HG02840 (cell line): Measurements from ENCODE around the gene ELK3.

Experiments
- ATAC-seq: cut with Tn5 transposase; IDR thresholded peaks from one replicate; pipeline ENCODE4 v1.9.1; 2021; ENCODE audit warnings: mild to moderate bottlenecking, moderate library complexity, moderate number of reproducible peaks; ENCODE audit not compliant: unreplicated experiment, low FRiP score

ELK3 gene

DNA sequence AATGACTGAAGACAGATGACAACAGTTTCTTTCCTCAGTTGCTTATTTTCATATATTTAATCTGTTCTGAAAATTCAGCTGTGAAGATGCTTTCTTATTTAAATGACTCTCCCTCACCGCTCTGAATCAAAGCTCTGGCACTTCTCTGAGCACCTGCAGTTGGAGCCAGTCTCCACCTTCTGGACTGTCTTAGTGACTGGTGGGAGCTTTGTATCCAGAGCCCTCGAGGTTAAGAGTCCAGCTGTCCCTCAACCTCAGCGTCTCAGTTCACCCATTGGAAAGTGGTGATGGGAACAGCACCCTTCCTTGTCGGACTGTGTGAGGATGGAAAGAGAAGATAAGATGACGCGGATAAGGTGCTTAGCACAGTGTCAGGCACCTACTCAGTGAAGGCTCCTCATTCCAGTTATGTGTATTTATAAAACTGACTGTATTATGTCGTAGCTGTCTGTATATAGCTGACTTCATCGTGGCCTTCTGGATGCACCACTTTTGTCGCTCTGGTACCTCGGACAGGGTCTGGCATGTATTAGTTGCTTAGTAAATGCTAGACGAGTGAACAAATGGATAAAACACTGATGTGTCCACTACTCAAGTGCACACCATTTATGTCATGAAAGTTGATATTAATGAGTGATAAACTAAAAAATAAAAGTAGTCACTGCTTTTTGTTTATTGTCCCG, 34.5 kb downstream of the ELK3 start:
- ATAC-seq = no peak

DNA sequence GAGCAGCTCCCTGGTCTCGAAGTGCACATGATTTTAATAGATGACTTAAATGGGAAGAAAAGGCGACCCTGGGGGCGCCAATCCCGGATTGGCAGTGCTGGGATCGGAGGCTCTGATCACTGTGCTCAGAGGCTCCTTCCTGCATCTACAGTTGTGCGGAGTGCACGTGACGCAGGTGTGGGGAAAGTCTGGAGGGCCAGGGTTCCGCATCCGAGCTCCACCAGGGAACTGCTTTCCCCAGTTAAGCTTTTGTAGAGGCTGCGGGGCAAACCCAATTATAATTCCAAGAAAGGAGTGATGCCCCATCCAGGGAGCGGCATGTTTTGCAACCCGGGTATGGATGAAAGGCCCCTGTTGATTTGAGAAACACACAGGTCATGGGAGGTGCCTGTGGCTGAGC, 36.5 kb downstream of the ELK3 start:
- ATAC-seq = no peak

DNA sequence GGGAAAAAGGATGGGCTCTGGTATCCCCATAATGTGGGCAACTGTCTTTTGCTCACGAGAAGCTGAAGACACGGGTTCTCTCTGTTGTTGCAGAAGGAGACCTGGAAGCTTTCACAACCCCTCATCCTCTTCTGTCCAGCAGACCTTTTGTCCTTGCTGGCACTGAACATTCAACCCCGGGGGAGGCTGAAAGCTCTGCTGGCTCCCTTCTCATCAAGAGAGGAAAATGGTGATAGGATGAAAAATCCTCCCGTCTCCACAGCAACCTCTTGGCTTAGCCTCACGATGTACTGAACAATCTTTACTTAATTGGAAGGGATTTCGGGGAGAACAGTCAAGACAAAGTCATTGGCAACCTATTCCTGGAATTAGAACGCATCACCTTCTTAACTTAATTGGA, 39.0 kb downstream of the ELK3 start:
- ATAC-seq = no peak

DNA sequence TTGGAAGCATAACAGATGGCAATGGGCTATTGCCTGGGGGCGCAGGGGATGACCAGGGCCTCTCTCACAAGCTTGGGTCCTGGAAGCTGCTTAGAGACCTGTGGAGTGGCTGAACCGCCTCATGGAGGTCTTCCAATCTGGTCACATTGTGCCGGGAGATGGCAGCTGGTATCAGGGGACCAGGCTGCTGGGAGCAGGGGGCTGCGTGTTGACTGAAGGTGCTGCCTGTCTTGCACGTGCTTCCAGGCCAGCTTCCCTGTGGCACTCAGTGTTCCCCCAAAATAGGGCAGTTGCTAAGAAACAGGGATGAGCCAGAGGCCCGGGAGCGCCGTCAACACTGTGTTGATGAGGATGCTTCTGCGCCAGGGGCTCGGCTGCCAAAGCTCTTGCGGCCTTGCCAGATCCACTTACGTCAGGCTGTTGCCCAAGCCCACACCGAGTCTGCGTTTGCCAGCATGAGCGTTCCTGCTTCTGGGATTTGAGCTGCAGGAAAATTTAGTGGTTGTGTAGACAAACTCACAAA, 39.8 kb downstream of the ELK3 start:
- no peak for ATAC-seq

DNA sequence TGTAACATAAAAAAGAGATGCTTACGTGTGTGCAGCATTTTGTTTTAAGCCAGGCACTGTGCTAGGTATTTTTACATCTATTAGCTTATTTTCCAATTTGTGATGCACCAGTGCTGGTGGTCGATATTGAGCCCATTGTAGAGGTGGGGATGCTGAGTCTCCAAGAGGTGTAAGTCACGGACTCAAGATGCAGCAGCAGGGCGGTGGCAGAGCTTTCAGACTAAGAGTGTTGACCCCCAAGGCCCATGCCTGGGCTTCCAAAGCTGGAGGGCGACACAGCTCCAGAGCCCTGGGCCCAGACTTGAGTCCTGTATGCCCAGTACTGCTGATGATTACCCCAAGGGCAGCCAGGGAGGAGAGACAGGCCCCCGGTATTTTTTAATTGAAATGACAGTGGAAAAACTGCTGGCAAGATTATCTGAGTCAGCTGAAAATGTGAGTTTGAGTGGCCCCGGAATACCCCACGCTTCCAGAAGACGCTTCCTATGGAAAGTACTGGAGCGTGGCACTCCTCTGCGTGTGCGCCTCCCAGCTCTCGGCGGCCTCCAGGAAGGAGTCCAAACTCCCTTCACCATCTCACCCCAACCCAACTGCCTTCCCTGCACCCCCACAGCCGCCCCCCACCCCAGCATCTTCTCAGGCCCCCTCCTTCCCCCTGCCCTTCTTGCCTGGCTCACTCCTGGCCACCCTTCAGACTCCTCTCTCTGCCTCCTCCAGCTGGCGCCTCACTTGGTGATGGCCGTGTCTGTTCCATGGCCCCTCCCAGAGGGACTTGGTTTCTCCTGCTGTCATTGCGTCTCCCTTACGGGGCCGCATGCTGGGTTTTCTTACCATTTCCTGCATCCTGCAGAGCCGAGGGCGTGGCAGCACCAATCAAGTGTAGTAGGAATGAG, 40.7 kb downstream of the ELK3 start:
- no peak for ATAC-seq

DNA sequence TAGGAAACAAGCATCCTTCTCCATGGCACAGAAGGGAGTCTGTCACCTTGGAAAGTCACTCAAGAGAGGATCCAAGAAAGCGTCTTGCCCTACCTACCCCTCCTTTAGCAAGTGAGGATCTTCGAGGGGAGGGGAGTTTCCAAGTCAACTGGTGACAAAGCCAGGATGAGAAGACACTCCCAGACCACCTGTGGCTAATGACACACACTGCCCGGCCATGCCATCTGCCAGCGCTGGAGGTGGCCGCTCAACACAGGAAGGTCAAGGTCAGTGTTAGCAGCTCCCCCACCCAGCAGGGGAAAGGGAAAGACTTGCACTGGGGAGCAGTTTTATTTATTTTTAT, 41.3 kb downstream of the ELK3 start:
- no peak for ATAC-seq

DNA sequence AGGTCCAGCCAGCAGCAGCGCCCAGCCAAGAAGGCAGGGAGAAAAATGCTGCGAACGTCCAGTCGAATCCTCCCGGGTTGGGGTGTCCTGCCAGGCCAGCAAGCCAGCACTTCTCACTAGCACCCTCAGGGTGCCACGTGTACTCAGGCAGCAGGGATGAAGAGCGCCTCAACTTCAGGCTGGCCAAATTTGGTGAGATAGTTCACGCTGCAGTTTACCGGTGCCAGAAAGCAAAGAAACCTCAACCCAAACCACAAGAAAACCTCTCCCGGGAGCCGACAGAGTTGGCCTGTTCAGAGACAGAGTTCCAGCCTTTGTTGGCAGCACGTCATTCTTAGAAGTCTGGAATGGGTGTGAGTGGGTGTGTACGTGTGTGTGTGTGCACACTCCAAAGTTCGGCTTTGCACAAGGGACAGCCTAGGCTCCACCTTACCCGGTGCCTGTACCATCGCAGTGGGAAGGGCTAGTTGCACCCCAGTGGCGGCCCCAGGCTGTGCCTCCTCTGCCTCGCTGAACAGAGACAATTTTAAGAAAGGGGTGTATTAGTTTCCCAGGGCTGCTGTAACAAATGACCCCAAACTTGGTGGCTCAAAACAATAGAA, 42.1 kb downstream of the ELK3 start:
- ATAC-seq = no peak

DNA sequence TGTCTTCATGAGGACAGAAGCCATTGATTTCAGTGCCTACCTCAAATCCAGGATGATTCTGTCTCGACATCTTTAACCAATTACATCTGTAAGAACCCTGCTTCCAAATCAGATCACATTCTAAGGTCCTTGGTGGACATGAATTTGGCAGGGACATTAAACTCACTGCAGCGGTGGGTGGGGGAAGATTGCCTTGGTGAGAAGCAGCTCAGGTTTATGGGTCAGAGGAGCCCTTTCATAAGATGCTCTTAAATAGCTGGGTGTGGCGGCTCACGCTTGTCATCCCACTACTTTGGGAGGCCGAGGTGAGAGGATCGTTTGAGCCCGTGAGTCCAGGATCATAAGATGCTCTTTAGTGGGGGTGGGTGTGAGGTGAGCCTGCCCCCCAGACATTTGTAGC, 42.9 kb downstream of the ELK3 start:
- ATAC-seq = no peak

DNA sequence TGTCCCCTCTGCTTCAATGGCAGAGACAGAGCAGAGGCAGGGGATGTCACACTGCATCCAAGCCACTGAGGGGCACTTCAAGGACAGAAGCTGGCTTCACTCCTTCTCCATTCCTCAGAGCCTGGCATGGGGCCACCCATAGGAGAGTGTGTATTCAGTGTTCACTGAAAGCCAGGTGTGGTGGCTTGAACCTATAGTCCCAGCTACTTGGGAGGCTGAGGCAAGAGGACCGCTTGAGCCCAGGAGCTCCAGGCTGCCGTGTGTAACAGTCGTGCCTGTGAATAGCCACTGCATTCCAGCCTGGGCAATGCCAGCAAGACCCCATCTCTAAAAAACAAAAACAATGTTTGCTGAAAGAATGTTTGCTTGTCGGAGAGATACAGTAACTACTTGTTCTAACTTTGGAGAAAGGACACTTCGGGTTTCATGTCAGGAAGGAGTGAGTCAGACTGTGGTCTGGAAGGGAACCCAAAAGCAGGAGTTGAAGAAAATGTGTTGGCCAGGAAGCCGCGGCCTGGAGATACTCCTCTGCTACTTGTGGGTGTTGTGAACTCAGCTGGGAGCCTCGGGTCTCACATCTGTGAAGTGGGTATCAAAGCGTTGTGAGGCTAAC, 43.4 kb downstream of the ELK3 start:
- ATAC-seq = no peak

DNA sequence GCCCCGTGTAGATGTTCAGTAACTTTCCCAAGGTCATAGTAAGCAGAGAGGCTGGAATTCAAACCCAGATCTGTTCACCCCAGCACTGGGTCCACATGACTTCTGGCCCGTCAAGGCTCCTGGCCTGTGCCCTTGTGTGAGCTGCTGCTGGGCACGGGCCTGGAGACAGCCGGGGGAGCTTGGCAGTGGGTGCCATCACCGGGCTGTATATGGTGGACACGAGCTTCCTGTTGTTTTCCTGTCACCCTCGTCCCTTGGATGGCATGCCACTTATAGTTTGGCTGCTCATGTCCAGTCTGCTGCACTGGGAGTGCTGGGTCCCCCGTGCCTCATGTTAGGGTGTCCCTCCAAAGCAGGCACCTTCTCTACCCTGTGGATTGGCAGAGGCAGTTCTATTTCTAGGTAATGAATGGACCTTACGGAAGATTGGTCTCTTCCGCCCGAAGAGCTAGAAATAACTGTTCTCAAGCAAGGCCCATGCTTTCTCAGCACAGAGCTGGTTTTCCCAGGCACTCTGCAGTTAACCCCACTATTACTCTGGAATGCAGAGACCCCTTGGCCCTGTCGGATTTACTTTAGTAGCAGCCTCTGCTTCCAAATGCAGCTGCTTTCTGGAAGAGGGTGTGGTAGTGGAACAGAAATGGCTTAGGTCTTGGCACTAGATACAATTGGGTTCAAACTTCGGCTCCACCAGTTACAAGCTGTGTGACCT, 44.3 kb downstream of the ELK3 start:
- ATAC-seq = no peak

DNA sequence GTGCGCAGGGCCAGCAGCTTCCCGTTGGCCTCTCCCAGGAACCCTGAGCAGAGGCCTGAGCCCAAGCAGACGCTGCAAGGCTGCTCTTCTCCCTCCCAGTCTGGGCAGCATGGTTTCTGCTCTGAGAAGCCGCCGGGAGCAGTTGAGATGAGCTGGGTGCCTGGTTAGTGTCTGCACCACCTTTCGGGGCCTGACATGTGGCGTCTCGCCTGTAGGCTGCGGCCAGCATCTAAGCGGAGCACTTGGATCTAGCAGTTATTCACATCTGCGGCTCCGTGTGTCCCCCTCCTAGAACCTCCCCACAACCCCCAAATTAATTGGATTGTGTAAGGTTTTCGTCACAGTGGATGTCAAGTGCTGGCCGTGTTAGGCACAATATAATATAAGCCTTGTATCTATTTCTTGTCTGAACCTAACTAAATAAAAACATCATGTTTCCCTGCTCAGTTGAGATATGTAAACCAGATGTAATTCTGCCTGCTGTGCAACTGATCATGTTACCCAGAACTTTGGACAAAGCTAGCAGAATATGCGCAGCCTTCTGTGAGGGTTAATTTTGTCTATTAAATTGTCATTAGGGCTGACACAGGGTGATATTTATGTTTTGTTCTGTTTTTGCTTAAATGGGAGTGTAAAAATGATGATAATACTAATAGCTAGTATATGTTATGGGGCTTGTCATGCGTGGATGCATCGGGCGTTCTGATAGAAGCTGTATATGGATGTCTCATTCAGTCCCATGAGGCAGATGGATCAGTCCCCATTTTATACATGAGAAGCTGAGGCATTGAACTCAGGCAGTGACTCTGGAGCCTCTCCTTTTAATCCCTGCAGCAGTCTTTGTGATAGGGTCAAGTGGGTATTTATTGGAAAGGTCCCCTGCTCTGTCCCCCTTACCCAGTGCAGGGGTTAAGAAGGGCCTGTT, 45.8 kb downstream of the ELK3 start:
- ATAC-seq = no peak

DNA sequence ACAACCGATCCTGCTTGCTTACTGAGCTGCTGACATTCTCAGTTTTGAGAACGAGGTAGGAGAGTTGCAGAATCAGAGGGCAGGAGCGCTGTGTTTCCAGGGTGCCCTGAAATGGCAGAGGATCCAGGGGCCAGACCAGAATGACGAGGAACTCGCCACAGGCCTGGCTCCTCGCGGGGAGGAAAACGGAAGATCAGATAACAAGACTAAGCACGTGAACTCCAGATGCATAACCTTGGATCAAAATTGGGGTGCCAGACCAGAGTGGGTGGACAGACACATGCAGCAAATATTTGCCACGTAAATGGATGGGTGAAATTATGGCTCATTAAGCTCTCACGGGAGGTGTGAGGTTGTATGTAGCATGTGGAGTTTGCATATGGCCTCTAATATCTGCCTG, 46.5 kb downstream of the ELK3 start:
- ATAC-seq = no peak

DNA sequence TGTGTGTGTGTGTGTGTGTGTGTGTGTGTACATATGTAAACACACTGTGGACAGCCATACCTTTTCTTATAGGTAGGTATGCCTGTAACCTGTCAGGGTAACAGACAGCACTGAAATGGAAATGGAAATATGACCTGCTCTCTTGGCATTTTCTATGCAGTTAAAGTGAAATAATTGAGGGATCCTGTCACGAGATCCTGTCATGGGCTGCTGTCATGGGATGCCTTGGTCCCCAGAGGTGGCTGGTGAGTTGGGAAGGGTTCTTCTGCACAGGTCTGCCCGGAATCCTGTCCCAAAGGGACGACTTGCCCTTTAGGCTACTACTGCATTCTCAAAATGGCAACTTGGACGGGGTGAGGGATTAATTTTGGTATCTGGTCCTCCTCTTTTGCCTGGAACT, 47.3 kb downstream of the ELK3 start:
- no peak for ATAC-seq

DNA sequence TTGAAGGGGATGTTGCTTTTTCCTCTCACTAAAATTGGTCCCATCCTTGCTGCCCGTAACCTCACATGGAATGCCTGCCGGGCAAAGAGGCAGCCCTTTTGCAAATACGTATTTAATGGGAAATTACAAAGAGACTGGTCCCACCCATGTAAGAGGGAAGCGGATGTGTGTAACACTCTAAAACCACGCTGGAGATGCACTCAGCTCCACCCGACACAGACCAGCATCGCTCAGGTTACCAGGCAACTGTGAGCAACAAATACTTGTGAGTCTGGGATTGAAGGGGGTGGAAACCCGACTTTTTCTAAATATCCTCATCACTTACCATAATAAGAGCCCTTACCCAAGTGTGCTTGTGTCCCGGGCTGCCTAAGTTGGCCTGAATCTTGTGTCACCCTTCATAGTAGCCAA, 47.7 kb downstream of the ELK3 start:
- no peak for ATAC-seq

DNA sequence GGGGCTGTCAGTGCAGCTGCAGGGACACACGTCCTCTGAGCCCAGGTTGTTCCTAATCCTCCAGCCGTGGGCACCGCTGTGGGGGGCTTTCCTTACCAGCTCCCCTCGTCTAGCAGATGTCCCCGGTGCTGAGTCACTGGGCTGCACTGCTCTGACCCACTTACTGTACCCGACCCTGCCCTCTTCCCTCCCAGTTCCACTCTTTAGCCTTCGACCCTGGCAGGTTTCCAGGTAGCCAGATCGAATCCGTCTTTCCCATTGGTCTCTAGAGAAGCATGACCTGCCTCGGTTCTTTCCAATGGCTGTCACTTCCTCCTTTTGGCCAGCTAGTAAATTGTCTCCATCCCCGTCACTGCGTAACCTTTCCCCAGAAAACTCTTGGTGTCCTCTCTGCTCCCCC, 48.4 kb downstream of the ELK3 start:
- ATAC-seq = no peak

DNA sequence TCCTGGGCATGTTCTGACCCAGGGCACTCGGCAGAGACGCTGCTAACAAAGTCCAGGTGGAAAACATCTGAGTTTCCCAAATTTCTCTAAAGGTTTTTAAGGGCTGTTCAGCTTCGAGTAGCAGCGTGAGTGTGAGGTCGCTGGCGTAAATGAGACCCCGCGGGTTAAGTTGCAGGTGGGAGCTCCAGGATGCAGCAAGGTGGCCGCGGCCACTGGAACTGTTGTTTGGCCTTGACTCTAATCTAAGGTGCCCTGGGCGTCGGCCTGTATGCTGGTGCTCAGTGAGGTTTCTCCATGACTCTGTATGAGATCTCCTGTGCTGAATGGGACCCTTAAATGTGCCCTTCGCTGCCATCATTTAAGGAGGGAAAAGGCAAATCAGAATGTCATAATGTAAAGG, 50.7 kb downstream of the ELK3 start:
- no peak for ATAC-seq

DNA sequence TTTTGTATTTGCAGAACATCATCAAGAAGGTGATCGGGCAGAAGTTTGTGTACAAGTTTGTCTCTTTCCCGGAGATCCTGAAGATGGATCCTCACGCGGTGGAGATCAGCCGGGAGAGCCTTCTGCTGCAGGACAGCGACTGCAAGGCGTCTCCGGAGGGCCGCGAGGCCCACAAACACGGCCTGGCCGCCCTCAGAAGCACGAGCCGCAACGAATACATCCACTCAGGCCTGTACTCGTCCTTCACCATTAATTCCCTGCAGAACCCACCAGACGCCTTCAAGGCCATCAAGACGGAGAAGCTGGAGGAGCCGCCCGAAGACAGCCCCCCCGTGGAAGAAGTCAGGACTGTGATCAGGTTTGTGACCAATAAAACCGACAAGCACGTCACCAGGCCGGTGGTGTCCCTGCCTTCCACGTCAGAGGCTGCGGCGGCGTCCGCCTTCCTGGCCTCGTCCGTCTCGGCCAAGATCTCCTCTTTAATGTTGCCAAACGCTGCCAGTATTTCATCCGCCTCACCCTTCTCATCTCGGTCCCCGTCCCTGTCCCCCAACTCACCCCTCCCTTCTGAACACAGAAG, 52.8 kb downstream of the ELK3 start:
- ATAC-seq = no peak

DNA sequence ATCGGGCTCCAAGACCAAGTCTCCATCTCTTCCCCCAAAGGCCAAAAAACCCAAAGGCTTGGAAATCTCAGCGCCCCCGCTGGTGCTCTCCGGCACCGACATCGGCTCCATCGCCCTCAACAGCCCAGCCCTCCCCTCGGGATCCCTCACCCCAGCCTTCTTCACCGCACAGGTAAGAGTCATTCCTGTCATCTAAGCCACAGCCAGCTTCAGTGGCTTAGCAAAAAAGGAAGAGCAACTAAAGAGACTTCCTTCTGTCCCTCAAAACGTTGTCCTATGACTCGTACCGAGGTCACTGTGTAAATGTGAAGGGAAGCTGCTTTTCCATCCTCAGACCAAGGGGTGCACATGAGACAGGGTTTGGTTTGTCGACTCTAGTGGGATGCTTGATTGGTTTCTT, 53.4 kb downstream of the ELK3 start:
- ATAC-seq = no peak
